Measurements from ENCODE around the gene SCLT1.

Gene SCLT1

GRCh38 chr4:129098531-129099001 is 5.2 kb upstream of the SCLT1 start:
- H3K9me3 ChIP-seq (ENCODE audit: insufficient read depth, low read length): no peaks in the 10 kb centered on the region
- H3K27me3 ChIP-seq (ENCODE audit: low read depth, low read length): no peaks in the 10 kb centered on the region
- no peaks in the 10 kb centered on the region for H4K20me1 ChIP-seq (ENCODE audit: insufficient read depth, low read length)
- H3K4me1 ChIP-seq (ENCODE audit: low read length): peaks cover 6% of the 10 kb centered on the region
- no peak overlapping the region for H3K4me3 ChIP-seq (ENCODE audit: low read length)
- H3K9ac ChIP-seq (ENCODE audit: low read length): no peak overlapping the region
- H3K79me2 ChIP-seq (ENCODE audit: low read length): no peaks in the 10 kb centered on the region
- H3K27ac ChIP-seq (ENCODE audit: low read length): no peak overlapping the region
- TF ChIP-seq CTCF (IDR thresholded peaks at IDR 0.05; ENCODE audit: low read depth, low read length): no peak
- no peak for TF ChIP-seq EZH2phosphoT487 (IDR thresholded peaks at IDR 0.05; ENCODE audit: low read depth)
- H3K36me3 ChIP-seq (replicated peaks; ENCODE audit: low read depth, low read length): no peaks in the 10 kb centered on the region
- no peak overlapping the region for H3K4me2 ChIP-seq (ENCODE audit: low read length)
- no peak overlapping the region for H2AFZ ChIP-seq (ENCODE audit: low read depth, low read length)

GRCh38 chr4:129095811-129096454 is 2.6 kb upstream of the SCLT1 start, which contains the start of gene C4orf33:
Gene C4orf33 (plus strand): TSS chr4:129096152. CDS start chr4:129102611, 6,459 bp downstream.
- H3K27ac ChIP-seq (ENCODE audit: low read length): peak within 1 kb of the TSS; percentile 49
- no peaks in the 10 kb centered on the region for H3K9me3 ChIP-seq (ENCODE audit: insufficient read depth, low read length)
- peaks cover 3% of the 10 kb centered on the region for H3K36me3 ChIP-seq (replicated peaks; ENCODE audit: low read depth, low read length)
- H3K9ac ChIP-seq (ENCODE audit: low read length): peak within 1 kb of the TSS; percentile 71
- peak within 1 kb of the TSS; percentile 45 for H3K4me2 ChIP-seq (ENCODE audit: low read length)
- H3K4me1 ChIP-seq (ENCODE audit: low read length): peaks cover 14% of the 10 kb centered on the region
- peak within 1 kb of the TSS; percentile 96 for H2AFZ ChIP-seq (ENCODE audit: low read depth, low read length)
- TF ChIP-seq CTCF (IDR thresholded peaks at IDR 0.05; ENCODE audit: low read depth, low read length) (no peak), EZH2phosphoT487 (IDR thresholded peaks at IDR 0.05; ENCODE audit: low read depth) (no peak)
- no peaks in the 10 kb centered on the region for H3K27me3 ChIP-seq (ENCODE audit: low read depth, low read length)
- H3K4me3 ChIP-seq (ENCODE audit: low read length): peak within 1 kb of the TSS; percentile 81
- H3K79me2 ChIP-seq (ENCODE audit: low read length): peaks cover 24% of the 10 kb centered on the region
- no peaks in the 10 kb centered on the region for H4K20me1 ChIP-seq (ENCODE audit: insufficient read depth, low read length)

- no peak for TF ChIP-seq CTCF (IDR thresholded peaks at IDR 0.05; ENCODE audit: low read depth, low read length)
- no peak for TF ChIP-seq EZH2phosphoT487 (IDR thresholded peaks at IDR 0.05; ENCODE audit: low read depth)
- H3K9ac ChIP-seq (ENCODE audit: low read length): 0 out of 2 replicates have a peak overlapping the region, but pooled peaks have one; percentile 49
- peak overlapping the region; percentile 87 for H3K4me2 ChIP-seq (ENCODE audit: low read length)
- peak overlapping the region; percentile 92 for H3K4me3 ChIP-seq (ENCODE audit: low read length)
- peaks cover 37% of the 10 kb centered on the region for H3K79me2 ChIP-seq (ENCODE audit: low read length)
- H3K36me3 ChIP-seq (replicated peaks; ENCODE audit: low read depth, low read length): peaks cover 13% of the 10 kb centered on the region
- H3K9me3 ChIP-seq (ENCODE audit: insufficient read depth, low read length): no peaks in the 10 kb centered on the region
- H3K4me1 ChIP-seq (ENCODE audit: low read length): peaks cover 14% of the 10 kb centered on the region
- H3K27me3 ChIP-seq (ENCODE audit: low read depth, low read length): no peaks in the 10 kb centered on the region
- H2AFZ ChIP-seq (ENCODE audit: low read depth, low read length): no peak overlapping the region
- no peaks in the 10 kb centered on the region for H4K20me1 ChIP-seq (ENCODE audit: insufficient read depth, low read length)
- H3K27ac ChIP-seq (ENCODE audit: low read length): no peak overlapping the region
Observed at GRCh38 chr4:129094347-129094746, 1.0 kb upstream of the SCLT1 start.

- Histone ChIP-seq H3K36me3 (replicated peaks; ENCODE audit: low read depth, low read length) (peaks cover 13% of the 10 kb centered on the region), H3K9ac (ENCODE audit: low read length) (peak overlapping the region; percentile 90), H3K27me3 (ENCODE audit: low read depth, low read length) (no peaks in the 10 kb centered on the region), H3K4me1 (ENCODE audit: low read length) (peaks cover 14% of the 10 kb centered on the region), H2AFZ (ENCODE audit: low read depth, low read length) (peak overlapping the region; percentile 82), H3K4me3 (ENCODE audit: low read length) (peak overlapping the region; percentile 92), H3K4me2 (ENCODE audit: low read length) (peak overlapping the region; percentile 90), H3K27ac (ENCODE audit: low read length) (peak overlapping the region; percentile 73), H3K79me2 (ENCODE audit: low read length) (peaks cover 53% of the 10 kb centered on the region), H4K20me1 (ENCODE audit: insufficient read depth, low read length) (no peaks in the 10 kb centered on the region), H3K9me3 (ENCODE audit: insufficient read depth, low read length) (no peaks in the 10 kb centered on the region)
- no peak for TF ChIP-seq EZH2phosphoT487 (IDR thresholded peaks at IDR 0.05; ENCODE audit: low read depth)
- TF ChIP-seq CTCF (IDR thresholded peaks at IDR 0.05; ENCODE audit: low read depth, low read length): no peak
Observed at GRCh38 chr4:129092631-129093190, 628 bp downstream of the SCLT1 start.

Measured in OCI-LY3 (cell line).